Left lung (tissue), 10 donors: Measurements from ENCODE around the gene RBM4B. TPM values are rescaled to one million over a fixed set of nuclear protein-coding genes. Genes with fewer than 3 reads are reported as not detected.

ENCODE experiments used
- ATAC-seq: fragments of 200-7000 bp; cut with Tn5 transposase; one replicate; pipeline ENCODE4 v1.9.1; 2020; ENCODE audit warnings: moderate library complexity
- DNase-seq, 4 donors: peaks; one replicate each; pipeline ENCODE4 v3.0.0-alpha.2; 2013 to 2020
- H3K27ac ChIP-seq, 2 donors: fragments of 200-600 bp; sonication (generic) in 1 of 2; one replicate each; pipeline versions ENCODE4 v1.5.0 to v1.8.0; 2020 to 2021
- H3K27me3 ChIP-seq, 2 donors: fragments of 200-600 bp; sonication (generic) in 1 of 2; one replicate each; pipeline versions ENCODE4 v1.5.0 to v1.8.0; 2020 to 2021
- H3K36me3 ChIP-seq, 2 donors: fragments of 200-600 bp; sonication (generic) in 1 of 2; one replicate each; pipeline versions ENCODE4 v1.5.0 to v1.8.0; 2020 to 2021
- H3K4me1 ChIP-seq, 2 donors: fragments of 200-600 bp; one replicate each; pipeline ENCODE4 v1.8.0; 2021
- H3K4me3 ChIP-seq, 2 donors: fragments of 200-600 bp; sonication (generic) in 1 of 2; one replicate each; pipeline versions ENCODE4 v1.5.0 to v1.8.0; 2020 to 2021; ENCODE audit warnings: mild to moderate bottlenecking in 1 of 2
- H3K9me3 ChIP-seq, 2 donors: fragments of 200-600 bp; sonication (generic) in 1 of 2; one replicate each; pipeline versions ENCODE4 v1.5.0 to v1.8.0; 2020 to 2021
- intact Hi-C, 2 donors: fragments of 100-400 bp; cut with DNase I; formaldehyde crosslinking; loops; one replicate each; pipeline versions ENCODE4 v1.11.2 to v1.14.2; 2022
- polyA plus RNA-seq, 6 donors: library from polyadenylated mRNA; unstranded; fragments of 120-200 nt; gene quantifications; one replicate each; pipeline ENCODE4 v1.2.1, GENCODE V29; 2013; ENCODE audit not compliant: insufficient read length in 6 of 6
- total RNA-seq, 2 donors: library from RNA; stranded (reverse); fragmentation: NEBNext Ultra II Directional; extraction: Animal tissue kit (Norgen Biotek cat#: 25700); gene quantifications; one replicate each; pipeline ENCODE4 v1.2.1, GENCODE V29; 2021
- TF ChIP-seq, protein P1 (sequence below), 2 donors: fragments of 200-600 bp; sonication (generic) in 1 of 2; IDR thresholded peaks; one replicate each; pipeline versions ENCODE4 v1.5.0 to v1.8.0; 2021; ENCODE audit warnings: antibody characterized with exemption in 2 of 2
- donor health status: DM: no; HTN: yes; CAD: no.
- donor health status: DM: no; HTN: no; CAD: no.

Gene RBM4B
- total and polyA plus RNA-seq, 8 donors: 15.8 to 78.9 (median 71.0) TPM

DNA sequence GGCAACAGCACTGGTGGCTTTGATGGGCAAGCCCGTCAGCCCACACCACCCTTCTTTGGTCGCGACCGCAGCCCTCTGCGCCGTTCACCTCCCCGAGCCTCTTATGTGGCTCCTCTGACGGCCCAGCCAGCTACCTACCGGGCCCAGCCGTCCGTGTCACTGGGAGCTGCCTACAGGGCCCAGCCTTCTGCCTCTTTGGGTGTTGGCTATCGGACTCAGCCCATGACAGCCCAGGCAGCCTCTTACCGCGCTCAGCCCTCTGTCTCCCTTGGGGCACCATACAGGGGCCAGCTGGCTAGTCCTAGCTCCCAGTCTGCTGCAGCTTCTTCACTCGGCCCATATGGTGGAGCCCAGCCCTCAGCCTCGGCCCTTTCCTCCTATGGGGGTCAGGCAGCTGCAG lies 53.2 kb downstream of the RBM4B start:
- DNase-seq (no peak), ATAC-seq (no peak)
- intact Hi-C loops: no loop called here
- H3K27ac ChIP-seq: no peak overlapping the region
- H3K4me1 ChIP-seq: peaks cover 0 to 60% of the 10 kb centered on the region in 2 donors
- no peaks in the 10 kb centered on the region for H3K27me3 ChIP-seq
- TF ChIP-seq, protein P1, sequence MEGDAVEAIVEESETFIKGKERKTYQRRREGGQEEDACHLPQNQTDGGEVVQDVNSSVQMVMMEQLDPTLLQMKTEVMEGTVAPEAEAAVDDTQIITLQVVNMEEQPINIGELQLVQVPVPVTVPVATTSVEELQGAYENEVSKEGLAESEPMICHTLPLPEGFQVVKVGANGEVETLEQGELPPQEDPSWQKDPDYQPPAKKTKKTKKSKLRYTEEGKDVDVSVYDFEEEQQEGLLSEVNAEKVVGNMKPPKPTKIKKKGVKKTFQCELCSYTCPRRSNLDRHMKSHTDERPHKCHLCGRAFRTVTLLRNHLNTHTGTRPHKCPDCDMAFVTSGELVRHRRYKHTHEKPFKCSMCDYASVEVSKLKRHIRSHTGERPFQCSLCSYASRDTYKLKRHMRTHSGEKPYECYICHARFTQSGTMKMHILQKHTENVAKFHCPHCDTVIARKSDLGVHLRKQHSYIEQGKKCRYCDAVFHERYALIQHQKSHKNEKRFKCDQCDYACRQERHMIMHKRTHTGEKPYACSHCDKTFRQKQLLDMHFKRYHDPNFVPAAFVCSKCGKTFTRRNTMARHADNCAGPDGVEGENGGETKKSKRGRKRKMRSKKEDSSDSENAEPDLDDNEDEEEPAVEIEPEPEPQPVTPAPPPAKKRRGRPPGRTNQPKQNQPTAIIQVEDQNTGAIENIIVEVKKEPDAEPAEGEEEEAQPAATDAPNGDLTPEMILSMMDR (IDR thresholded peaks at IDR 0.05): no peak
- H3K4me3 ChIP-seq: no peak overlapping the region
- peaks cover 0 to 80% of the 10 kb centered on the region in 2 donors for H3K36me3 ChIP-seq
- no peaks in the 10 kb centered on the region for H3K9me3 ChIP-seq

DNA sequence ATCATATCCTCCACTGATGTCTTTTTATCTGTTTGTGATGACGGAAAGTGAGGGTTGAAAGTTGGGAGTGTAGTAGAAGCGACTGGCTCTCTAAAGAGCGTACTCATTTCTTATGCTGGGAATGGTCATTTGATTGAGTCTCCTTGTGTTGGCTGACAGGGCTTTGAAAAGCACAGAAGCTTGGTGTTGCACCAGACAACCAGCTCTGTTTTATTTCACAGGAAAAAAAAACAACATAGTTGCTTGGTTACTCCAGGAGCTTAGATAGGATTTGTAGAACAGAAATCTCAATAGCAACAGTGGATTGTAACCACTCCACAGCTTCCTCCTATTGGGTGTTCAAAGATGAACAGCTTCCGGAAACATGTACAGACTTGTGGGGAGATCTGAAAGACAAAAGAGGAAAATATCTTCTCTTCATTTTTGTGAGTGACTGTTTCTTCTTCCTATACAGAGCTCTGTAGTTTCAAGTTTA lies 58.6 kb downstream of the RBM4B start:
- intact Hi-C loops: no loop called here
- peak in 1 of 4 donors; percentile 49 for DNase-seq
- Histone ChIP-seq H3K36me3 (peaks cover 0 to 26% of the 10 kb centered on the region in 2 donors), H3K27me3 (no peaks in the 10 kb centered on the region), H3K27ac (peak overlapping the region; percentile 41 to 98), H3K4me1 (peaks cover 10 to 73% of the 10 kb centered on the region in 2 donors), H3K4me3 (peak overlapping the region; percentile 86 to 90), H3K9me3 (no peaks in the 10 kb centered on the region)
- peak; percentile 1 for ATAC-seq
- TF ChIP-seq, protein P1 (IDR thresholded peaks at IDR 0.05): no peak

DNA sequence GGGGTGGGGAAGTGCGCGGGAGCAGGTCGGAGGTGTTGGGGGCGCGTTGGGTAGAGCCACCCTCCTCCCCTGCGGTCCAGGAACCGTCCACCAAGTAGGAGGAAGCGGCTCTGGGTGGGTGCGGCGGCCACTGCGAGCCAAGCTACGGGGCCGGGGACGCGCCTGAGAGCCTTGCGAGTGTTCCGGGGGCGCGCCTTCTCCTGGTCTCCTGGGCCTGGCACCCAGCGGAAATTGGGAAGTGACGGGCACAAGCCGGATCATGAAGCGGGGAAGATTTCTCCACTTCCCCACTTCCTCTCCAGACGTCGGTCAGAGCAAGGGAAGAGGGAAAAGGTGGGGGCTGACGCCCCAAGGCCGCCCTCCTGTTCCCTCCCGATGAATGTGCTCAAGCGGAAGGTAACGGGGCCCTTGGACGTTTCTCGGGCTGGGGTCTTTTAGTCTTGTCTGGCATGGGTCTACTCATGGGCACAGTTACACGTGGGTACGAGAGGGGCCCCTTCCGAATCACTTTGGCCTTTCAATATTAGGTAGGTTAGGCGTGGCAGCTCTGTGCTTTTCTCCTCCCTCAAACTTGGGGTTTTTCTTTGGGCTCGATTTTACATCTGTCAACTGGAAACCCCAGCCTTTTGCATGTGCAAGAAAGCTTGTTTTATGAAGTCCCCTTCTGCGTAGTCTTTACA lies 60.4 kb downstream of the RBM4B start:
- H3K4me1 ChIP-seq: peaks cover 10 to 58% of the 10 kb centered on the region in 2 donors
- TF ChIP-seq, protein P1 (IDR thresholded peaks at IDR 0.05): no peak
- DNase-seq: peak in 2 of 4 donors; percentile 86 to 93
- peaks cover 0 to 8% of the 10 kb centered on the region in 2 donors for H3K36me3 ChIP-seq
- ATAC-seq: peak; percentile 61
- peak overlapping the region; percentile 93 to 98 for H3K27ac ChIP-seq
- H3K4me3 ChIP-seq: peak overlapping the region; percentile 86 to 90
- H3K9me3 ChIP-seq: no peaks in the 10 kb centered on the region
- intact Hi-C loops: no loop called here
- H3K27me3 ChIP-seq: no peaks in the 10 kb centered on the region

DNA sequence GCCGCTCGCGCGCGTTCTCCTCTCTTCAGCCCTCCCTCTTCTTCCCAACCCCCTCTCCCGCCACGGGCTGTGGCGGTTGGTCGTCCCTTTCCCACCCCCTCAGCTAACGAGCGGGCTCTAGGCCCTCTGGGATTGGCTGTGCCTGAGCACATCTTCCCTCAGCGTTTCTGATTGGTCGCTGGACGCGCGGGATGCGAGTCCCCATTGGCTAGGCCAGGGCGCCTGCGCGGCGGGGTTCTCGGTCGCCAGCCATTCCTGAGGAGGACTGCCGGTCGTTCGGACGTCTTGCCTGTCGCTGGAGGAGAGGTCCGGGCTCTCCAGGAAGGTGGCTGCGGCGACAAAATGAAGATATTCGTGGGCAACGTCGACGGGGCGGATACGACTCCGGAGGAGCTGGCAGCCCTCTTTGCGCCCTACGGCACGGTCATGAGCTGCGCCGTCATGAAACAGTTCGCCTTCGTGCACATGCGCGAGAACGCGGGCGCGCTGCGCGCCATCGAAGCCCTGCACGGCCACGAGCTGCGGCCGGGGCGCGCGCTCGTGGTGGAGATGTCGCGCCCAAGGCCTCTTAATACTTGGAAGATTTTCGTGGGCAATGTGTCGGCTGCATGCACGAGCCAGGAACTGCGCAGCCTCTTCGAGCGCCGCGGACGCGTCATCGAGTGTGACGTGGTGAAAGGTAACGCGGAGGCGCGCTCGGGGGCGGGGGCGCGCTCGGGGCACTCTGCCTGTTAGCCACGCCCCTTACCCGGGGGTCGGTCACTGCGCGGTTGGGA lies 61.1 kb downstream of the RBM4B start, which contains the start of gene RBM14:
Gene RBM14, plus strand, starts transcription at position 252 of the 776 bp plus-strand sequence. Its CDS starts 91 bp downstream, at position 343.
- Histone ChIP-seq H3K4me1 (peaks cover 10 to 50% of the 10 kb centered on the region in 2 donors), H3K4me3 (peak within 1 kb of the TSS; percentile 86 to 90), H3K27me3 (no peaks in the 10 kb centered on the region), H3K36me3 (peaks cover 0 to 2% of the 10 kb centered on the region in 2 donors), H3K9me3 (no peaks in the 10 kb centered on the region), H3K27ac (peak within 1 kb of the TSS; percentile 93 to 98)
- intact Hi-C loops: no loop called here
- DNase-seq (peak; percentile 98 to 100 (median 98)), ATAC-seq (peak; percentile 95)
- TF ChIP-seq, protein P1 (IDR thresholded peaks at IDR 0.05): no peak

Other genes starting within 250 kb of the RBM4B start
- gene MRPL11, start 239.0 kb downstream of the RBM4B start, total RNA-seq: 10 to 100 TPM; 29.6 to 39.5 TPM
- 10 to 100 TPM; 57.2 to 73.5 (median 64.2) TPM for gene MRPL11, start 239.0 kb downstream of the RBM4B start, polyA plus RNA-seq
- 10 to 100 TPM in 1 of 2 donors, 1 to 10 TPM in 1; 7.5 to 12.9 TPM for gene PELI3, start 211.0 kb downstream of the RBM4B start, total RNA-seq
- 1 to 10 TPM; 3.9 to 6.6 (median 5.6) TPM for gene PELI3, start 211.0 kb downstream of the RBM4B start, polyA plus RNA-seq
- gene DPP3, start 197.5 kb downstream of the RBM4B start, total RNA-seq: 10 to 100 TPM; 46.4 to 68.1 TPM
- 10 to 100 TPM; 15.0 to 20.6 (median 17.1) TPM for gene DPP3, start 197.5 kb downstream of the RBM4B start, polyA plus RNA-seq
- gene BBS1, start 167.3 kb downstream of the RBM4B start, total RNA-seq: 10 to 100 TPM; 22.8 to 37.3 TPM
- 10 to 100 TPM; 58.4 to 75.1 (median 64.6) TPM for gene BBS1, start 167.3 kb downstream of the RBM4B start, polyA plus RNA-seq
- 10 to 100 TPM; 14.3 to 17.0 TPM for gene ZDHHC24, start 131.8 kb downstream of the RBM4B start, total RNA-seq
- gene ZDHHC24, start 131.8 kb downstream of the RBM4B start, polyA plus RNA-seq: 1 to 10 TPM; 4.7 to 6.3 (median 5.7) TPM
- gene ACTN3, start 131.0 kb downstream of the RBM4B start, total RNA-seq: under 1 TPM in 1 of 2 donors, not detected in 1; 0.16 TPM
- under 1 TPM in 1 of 6 donors, not detected in 5; 0.06 TPM for gene ACTN3, start 131.0 kb downstream of the RBM4B start, polyA plus RNA-seq
- 10 to 100 TPM; 10.8 to 23.3 TPM for gene CTSF, start 109.3 kb downstream of the RBM4B start, total RNA-seq
- gene CTSF, start 109.3 kb downstream of the RBM4B start, polyA plus RNA-seq: 10 to 100 TPM; 37.1 to 56.9 (median 47.2) TPM
- gene CCDC87, start 84.8 kb downstream of the RBM4B start, total RNA-seq: under 1 TPM; 0.39 to 0.44 TPM
- gene CCDC87, start 84.8 kb downstream of the RBM4B start, polyA plus RNA-seq: under 1 TPM; 0.07 to 0.18 (median 0.09) TPM
- 10 to 100 TPM; 29.0 to 46.5 TPM for gene CCS, start 84.7 kb downstream of the RBM4B start, total RNA-seq
- 100 to 1,000 TPM in 1 of 6 donors, 10 to 100 TPM in 5; 78.1 to 101 (median 84.0) TPM for gene CCS, start 84.7 kb downstream of the RBM4B start, polyA plus RNA-seq
- 10 to 100 TPM; 64.2 to 89.1 TPM for gene RBM14, start 61.3 kb downstream of the RBM4B start, total RNA-seq
- 10 to 100 TPM; 78.3 to 94.1 (median 89.9) TPM for gene RBM14, start 61.3 kb downstream of the RBM4B start, polyA plus RNA-seq
- 100 to 1,000 TPM; 100 to 103 TPM for gene RBM4, start 39.2 kb downstream of the RBM4B start, total RNA-seq
- 100 to 1,000 TPM; 211 to 246 (median 227) TPM for gene RBM4, start 39.2 kb downstream of the RBM4B start, polyA plus RNA-seq
- gene SPTBN2, start 51.3 kb upstream of the RBM4B start, total RNA-seq: 10 to 100 TPM in 1 of 2 donors, 1 to 10 TPM in 1; 8.7 to 26.4 TPM
- 10 to 100 TPM in 1 of 6 donors, 1 to 10 TPM in 5; 7.5 to 11.6 (median 8.7) TPM for gene SPTBN2, start 51.3 kb upstream of the RBM4B start, polyA plus RNA-seq
- 10 to 100 TPM; 16.4 to 22.3 TPM for gene RCE1, start 165.6 kb upstream of the RBM4B start, total RNA-seq
- 10 to 100 TPM; 17.5 to 22.7 (median 20.3) TPM for gene RCE1, start 165.6 kb upstream of the RBM4B start, polyA plus RNA-seq
- 10 to 100 TPM; 20.2 to 21.1 TPM for gene LRFN4, start 179.2 kb upstream of the RBM4B start, total RNA-seq
- 10 to 100 TPM in 3 of 6 donors, 1 to 10 TPM in 3; 6.1 to 15.3 (median 10.2) TPM for gene LRFN4, start 179.2 kb upstream of the RBM4B start, polyA plus RNA-seq